Measurements from ENCODE around the gene ACOX1. TPM values are rescaled to one million over a fixed set of nuclear protein-coding genes. Genes with fewer than 3 reads are reported as not detected.

ACOX1 gene
- total and polyA plus RNA-seq, 2 of the 13 experiments (the other 11 are each of a cell fraction or from before 2014, with no cell fraction given): 86.4 to 120 TPM

GRCh38 chr17:75959839-75960511 lies 19.0 kb downstream of the ACOX1 start (continued):
- no peak for TF ChIP-seq ARID4A (CRISPR knock-in tag; IDR thresholded peaks at IDR 0.05; ENCODE audit: borderline replicate concordance)
- 0 out of 2 replicates have a peak, but pooled peaks have one; percentile 33 for TF ChIP-seq ZMYM4 (CRISPR knock-in tag; IDR thresholded peaks at IDR 0.05)
- no peak for TF ChIP-seq ZNF703 (CRISPR knock-in tag; IDR thresholded peaks at IDR 0.05; ENCODE audit: borderline replicate concordance)
- TF ChIP-seq ZNF580 (CRISPR knock-in tag; IDR thresholded peaks at IDR 0.05; ENCODE audit: borderline replicate concordance, low read depth): no peak
- TF ChIP-seq ZNF549 (CRISPR knock-in tag; IDR thresholded peaks at IDR 0.05): no peak
- TF ChIP-seq TEAD2 (CRISPR knock-in tag; IDR thresholded peaks at IDR 0.05): no peak
- TF ChIP-seq LBX2 (CRISPR knock-in tag; IDR thresholded peaks at IDR 0.05; ENCODE audit: borderline replicate concordance): no peak
- no peak for TF ChIP-seq THAP8 (CRISPR knock-in tag; IDR thresholded peaks at IDR 0.05; ENCODE audit: borderline replicate concordance)
- no peak for TF ChIP-seq SRY (CRISPR knock-in tag; IDR thresholded peaks at IDR 0.05)
- no peak for TF ChIP-seq KDM4B (CRISPR knock-in tag; IDR thresholded peaks at IDR 0.05)
- TF ChIP-seq THYN1 (CRISPR knock-in tag; IDR thresholded peaks at IDR 0.05; ENCODE audit: borderline replicate concordance, low read depth): no peak
- TF ChIP-seq ZNF800 (CRISPR knock-in tag; IDR thresholded peaks at IDR 0.05): no peak
- no peak for TF ChIP-seq BCL6 (CRISPR knock-in tag; IDR thresholded peaks at IDR 0.05)
- TF ChIP-seq FOXM1 (CRISPR knock-in tag; IDR thresholded peaks at IDR 0.05): no peak
- no peak for TF ChIP-seq SSRP1 (CRISPR knock-in tag; IDR thresholded peaks at IDR 0.05)
- TF ChIP-seq ZBTB38 (CRISPR knock-in tag; IDR thresholded peaks at IDR 0.05): peak; percentile 58; the same call in 1 of the 2 replicates
- TF ChIP-seq SP2 (CRISPR knock-in tag; IDR thresholded peaks at IDR 0.05): no peak
- no peak for TF ChIP-seq RNF2 (conservative IDR thresholded peaks at IDR 0.05; ENCODE audit: low read depth)
- no peak for TF ChIP-seq FOSL2 (CRISPR knock-in tag; IDR thresholded peaks at IDR 0.05)
- TF ChIP-seq ZNF782 (CRISPR knock-in tag; IDR thresholded peaks at IDR 0.05; ENCODE audit: borderline replicate concordance): no peak
- TF ChIP-seq ZBTB8A (CRISPR knock-in tag; IDR thresholded peaks at IDR 0.05; ENCODE audit: borderline replicate concordance, low read depth): no peak
